HG03064 (cell line): ENCODE data around the gene DLGAP1.

ENCODE experiments used
- ATAC-seq: cut with Tn5 transposase; IDR thresholded peaks from one replicate; pipeline ENCODE4 v1.9.1; 2021; ENCODE audit warnings: low read depth; ENCODE audit not compliant: unreplicated experiment

The DLGAP1 gene

GRCh38 chr18:3675994-3676393 lies 779.1 kb downstream of the DLGAP1 start:
- ATAC-seq = no peak

- no peak for ATAC-seq
Measured at GRCh38 chr18:3675446-3675845, 779.7 kb downstream of the DLGAP1 start.

GRCh38 chr18:3671176-3671575 lies 783.9 kb downstream of the DLGAP1 start:
- no peak for ATAC-seq

- no peak for ATAC-seq
Measured at GRCh38 chr18:3669376-3669775, 785.7 kb downstream of the DLGAP1 start.

- ATAC-seq = no peak
Measured at GRCh38 chr18:3667255-3668137, 787.6 kb downstream of the DLGAP1 start.

- no peak for ATAC-seq
Measured at GRCh38 chr18:3666526-3667254, 788.4 kb downstream of the DLGAP1 start.

- ATAC-seq = no peak
Measured at GRCh38 chr18:3665780-3666525, 789.2 kb downstream of the DLGAP1 start.

- no peak for ATAC-seq
Measured at GRCh38 chr18:3665204-3665603, 789.9 kb downstream of the DLGAP1 start.

GRCh38 chr18:3664563-3665178 lies 790.4 kb downstream of the DLGAP1 start:
- no peak for ATAC-seq

GRCh38 chr18:3663870-3664512 lies 791.1 kb downstream of the DLGAP1 start:
- no peak for ATAC-seq

- no peak for ATAC-seq
Measured at GRCh38 chr18:3661989-3662388, 793.1 kb downstream of the DLGAP1 start.

- ATAC-seq = no peak
Measured at GRCh38 chr18:3660739-3661515, 794.2 kb downstream of the DLGAP1 start.

- ATAC-seq = no peak
Measured at GRCh38 chr18:3658529-3658928, 796.6 kb downstream of the DLGAP1 start.

- ATAC-seq = no peak
Measured at GRCh38 chr18:3655254-3656050, 799.7 kb downstream of the DLGAP1 start.

GRCh38 chr18:3654442-3655253 lies 800.5 kb downstream of the DLGAP1 start:
- no peak for ATAC-seq

- no peak for ATAC-seq
Measured at GRCh38 chr18:3653851-3654441, 801.2 kb downstream of the DLGAP1 start.

- ATAC-seq = no peak
Measured at GRCh38 chr18:3653263-3653850, 801.8 kb downstream of the DLGAP1 start.
